Lung (tissue), 12 donors: ENCODE data around the gene GUF1. TPM values are rescaled to one million over a fixed set of nuclear protein-coding genes. Genes with fewer than 3 reads are reported as not detected.

Source experiments
- ATAC-seq: fragments of 200-7000 bp; cut with Tn5 transposase; one replicate; pipeline ENCODE4 v1.9.1; 2020; ENCODE audit warnings: moderate number of reproducible peaks; ENCODE audit not compliant: insufficient read depth, low FRiP score
- DNase-seq, 3 donors: peaks; one replicate each; pipeline ENCODE4 v3.0.0-alpha.2; 2013 to 2017
- H3K27ac ChIP-seq, 2 donors: one replicate each; pipeline ENCODE4 v1.5.1; 2013; ENCODE audit warnings: mild to moderate bottlenecking in 2 of 2, moderate library complexity in 2 of 2, control low read depth in 1 of 2, inconsistent platforms in 1 of 2, low read depth in 1 of 2, low read length in 1 of 2
- H3K27me3 ChIP-seq, 3 donors: one replicate each; pipeline ENCODE4 v1.5.1; 2013; ENCODE audit warnings: low read length in 2 of 3; ENCODE audit not compliant: control insufficient read depth in 3 of 3, insufficient read depth in 3 of 3
- H3K36me3 ChIP-seq, 4 donors: one replicate each; pipeline ENCODE4 v1.5.1; 2013; ENCODE audit warnings: low read length in 4 of 4, mild to moderate bottlenecking in 1 of 4, moderate library complexity in 1 of 4; ENCODE audit not compliant: control insufficient read depth in 4 of 4, insufficient read depth in 4 of 4
- H3K4me1 ChIP-seq, 5 donors: one replicate each; pipeline ENCODE4 v1.5.1; 2013; ENCODE audit warnings: low read length in 5 of 5, mild to moderate bottlenecking in 2 of 5, moderate library complexity in 1 of 5; ENCODE audit not compliant: control insufficient read depth in 5 of 5, insufficient read depth in 5 of 5
- H3K4me3 ChIP-seq: one replicate; pipeline ENCODE4 v1.5.1; 2013; ENCODE audit warnings: mild to moderate bottlenecking, control low read depth, moderate library complexity
- H3K9ac ChIP-seq, 2 donors: one replicate each; pipeline ENCODE4 v1.5.1; 2013; ENCODE audit warnings: low read length in 2 of 2, control low read depth in 1 of 2; ENCODE audit not compliant: insufficient read depth in 1 of 2
- H3K9me3 ChIP-seq, 4 donors: one replicate each; pipeline ENCODE4 v1.5.1; 2013; ENCODE audit warnings: low read length in 3 of 4, mild to moderate bottlenecking in 1 of 4, moderate library complexity in 1 of 4; ENCODE audit not compliant: control insufficient read depth in 4 of 4, insufficient read depth in 3 of 4
- WGBS, 2 donors: extraction: QIAGEN DNeasy Blood & Tissue Kit; methylation state at CpG; one replicate each; pipeline ENCODE4 v1.1.7; 2013; 5-methylcytosine and 5-hydroxymethylcytosine counted together
- polyA plus RNA-seq, 2 donors: library from polyadenylated mRNA; stranded (reverse); fragments of 200-250 nt; gene quantifications; one replicate each; pipeline ENCODE4 v1.2.1, GENCODE V29; 2013
- total RNA-seq, 2 donors: library from RNA; depleted of rRNA in 1 of 2; stranded (reverse); fragments of >200 nt in 1 of 2; gene quantifications; one replicate each; pipeline ENCODE4 v1.2.1, GENCODE V29; 2014 to 2021
- TF ChIP-seq, protein P1 (sequence below): IDR thresholded peaks from 2 replicates; pipeline ENCODE4 v1.5.1; 2012; ENCODE audit warnings: mild to moderate bottlenecking; ENCODE audit errors: control extremely low read depth, extremely low read depth
- donor health status: control.
- donor health status: control.
- donor health status: Bipolar disorder and iron deficiency.
- donor health status: healthy.
- donor health status: DM: yes; HTN: yes; CAD: no.

GUF1 gene
- total and polyA plus RNA-seq, 4 donors = 9.2 to 27.4 (median 17.2) TPM

DNA sequence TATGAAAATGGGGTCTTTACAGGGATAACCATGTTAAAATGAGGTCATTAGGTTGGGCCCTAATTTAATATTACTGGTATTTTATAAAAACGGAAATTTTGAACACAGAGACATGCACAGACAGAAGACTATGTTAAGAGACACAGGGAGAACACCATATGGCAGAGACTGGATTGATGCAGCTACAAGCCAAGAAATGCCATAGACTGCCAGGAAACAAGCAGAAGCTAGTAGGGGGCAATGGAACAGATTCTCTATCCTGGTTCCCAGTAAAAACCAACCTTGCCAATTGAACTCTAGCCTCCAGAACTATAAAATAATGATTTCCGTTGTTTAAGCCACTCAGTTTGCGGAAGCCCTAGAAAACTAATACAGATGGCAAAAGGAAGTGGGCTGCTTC is 6.6 kb upstream of the GUF1 start:
- ATAC-seq (no peak), DNase-seq (no peak)
- H3K36me3 ChIP-seq = no peaks in the 10 kb centered on the region
- no peak overlapping the region for H3K4me3 ChIP-seq
- no peaks in the 10 kb centered on the region for H3K9me3 ChIP-seq
- 92% methylated on average over 3 of the region's 3 CpGs for whole genome bisulfite sequencing, 2 donors
- no peak overlapping the region for H3K27ac ChIP-seq
- no peak overlapping the region for H3K9ac ChIP-seq
- TF ChIP-seq, protein P1, sequence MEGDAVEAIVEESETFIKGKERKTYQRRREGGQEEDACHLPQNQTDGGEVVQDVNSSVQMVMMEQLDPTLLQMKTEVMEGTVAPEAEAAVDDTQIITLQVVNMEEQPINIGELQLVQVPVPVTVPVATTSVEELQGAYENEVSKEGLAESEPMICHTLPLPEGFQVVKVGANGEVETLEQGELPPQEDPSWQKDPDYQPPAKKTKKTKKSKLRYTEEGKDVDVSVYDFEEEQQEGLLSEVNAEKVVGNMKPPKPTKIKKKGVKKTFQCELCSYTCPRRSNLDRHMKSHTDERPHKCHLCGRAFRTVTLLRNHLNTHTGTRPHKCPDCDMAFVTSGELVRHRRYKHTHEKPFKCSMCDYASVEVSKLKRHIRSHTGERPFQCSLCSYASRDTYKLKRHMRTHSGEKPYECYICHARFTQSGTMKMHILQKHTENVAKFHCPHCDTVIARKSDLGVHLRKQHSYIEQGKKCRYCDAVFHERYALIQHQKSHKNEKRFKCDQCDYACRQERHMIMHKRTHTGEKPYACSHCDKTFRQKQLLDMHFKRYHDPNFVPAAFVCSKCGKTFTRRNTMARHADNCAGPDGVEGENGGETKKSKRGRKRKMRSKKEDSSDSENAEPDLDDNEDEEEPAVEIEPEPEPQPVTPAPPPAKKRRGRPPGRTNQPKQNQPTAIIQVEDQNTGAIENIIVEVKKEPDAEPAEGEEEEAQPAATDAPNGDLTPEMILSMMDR = no peak
- H3K27me3 ChIP-seq = no peaks in the 10 kb centered on the region
- no peaks in the 10 kb centered on the region for H3K4me1 ChIP-seq

- no peak for ATAC-seq
- 84 to 89% methylated on average over 1 of the region's 1 CpG for WGBS, 2 donors
Measured at GRCh38 chr4:44674471-44674870, 3.7 kb upstream of the GUF1 start.

DNA sequence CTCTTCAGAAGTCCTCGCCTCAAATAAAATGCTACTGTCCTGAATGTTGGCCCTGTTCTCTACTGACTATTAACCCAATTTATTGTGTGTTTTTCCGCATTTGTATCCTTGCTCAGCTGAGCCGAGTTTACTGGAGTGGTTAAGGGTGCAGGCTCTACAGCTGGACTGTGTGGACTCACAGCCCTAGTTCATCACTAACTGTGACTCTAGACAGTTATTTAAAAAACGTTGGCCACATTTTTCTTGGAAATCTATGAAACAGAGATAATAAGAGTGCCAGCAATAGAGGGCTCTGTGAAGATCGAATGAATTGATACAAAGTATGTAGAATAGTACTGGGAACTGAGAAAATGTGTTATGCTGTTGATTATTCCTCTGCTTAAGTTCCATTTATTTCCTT is 2.9 kb upstream of the GUF1 start:
- H3K36me3 ChIP-seq = no peaks in the 10 kb centered on the region
- WGBS, 2 donors = 67 to 73% methylated on average over 5 of the region's 5 CpGs
- H3K27me3 ChIP-seq = no peaks in the 10 kb centered on the region
- DNase-seq = no peak
- peaks cover 0 to 21% (median 0%) of the 10 kb centered on the region in 5 donors for H3K4me1 ChIP-seq
- TF ChIP-seq, protein P1 = no peak
- H3K4me3 ChIP-seq = no peak overlapping the region
- H3K9ac ChIP-seq = no peak overlapping the region
- no peaks in the 10 kb centered on the region for H3K9me3 ChIP-seq
- H3K27ac ChIP-seq = no peak overlapping the region
- no peak for ATAC-seq

More at GRCh38 chr4:44674471-44674870, 3.7 kb upstream of the GUF1 start:
- peaks cover 0 to 12% (median 0%) of the 10 kb centered on the region in 5 donors for H3K4me1 ChIP-seq
- H3K9ac ChIP-seq = no peak overlapping the region
- TF ChIP-seq, protein P1 = no peak
- H3K27me3 ChIP-seq = no peaks in the 10 kb centered on the region
- no peak overlapping the region for H3K4me3 ChIP-seq
- peak in 1 of 3 donors; percentile 4 for DNase-seq
- H3K9me3 ChIP-seq = no peaks in the 10 kb centered on the region
- no peaks in the 10 kb centered on the region for H3K36me3 ChIP-seq
- no peak overlapping the region for H3K27ac ChIP-seq

DNA sequence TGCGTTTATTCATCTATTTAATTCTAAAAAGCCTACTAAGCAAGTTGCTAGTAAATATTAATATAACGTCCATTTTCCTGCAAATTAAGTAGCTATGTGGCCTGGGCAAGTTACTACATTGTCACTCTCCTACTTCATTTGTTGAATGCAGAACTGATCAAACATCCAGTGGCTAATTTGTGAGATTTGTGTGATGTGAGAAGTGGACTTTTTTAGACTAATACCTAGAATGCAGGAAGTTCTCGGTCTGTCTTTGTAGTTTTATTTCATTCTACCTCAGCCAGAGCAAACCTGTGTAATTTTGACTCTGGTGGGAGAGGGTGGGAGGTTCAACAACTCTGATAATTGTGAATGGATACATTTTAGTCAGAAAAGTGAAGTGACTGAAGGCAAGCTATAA is 840 bp downstream of the GUF1 start:
- DNase-seq = peak in 1 of 3 donors; percentile 5
- peaks cover 0 to 26% (median 3%) of the 10 kb centered on the region in 5 donors for H3K4me1 ChIP-seq

More for the DNA sequence above, 840 bp downstream of the GUF1 start:
- Histone ChIP-seq H3K9me3 (no peaks in the 10 kb centered on the region), H3K36me3 (peaks cover 0 to 9% (median 3%) of the 10 kb centered on the region in 4 donors), H3K27me3 (no peaks in the 10 kb centered on the region), H3K27ac (peak overlapping the region; percentile 96 to 98), H3K4me3 (peak overlapping the region; percentile 93), H3K9ac (peak overlapping the region; percentile 95 to 99)
- TF ChIP-seq, protein P1 = no peak
- 0 to 2% methylated on average over 3 of the region's 3 CpGs for WGBS, 2 donors
- ATAC-seq = no peak
